CD4-positive, alpha-beta T cell treated with Interleukin-12 subunit alpha and Interleukin-12 subunit beta, for 1 hour (primary cell): Measurements from ENCODE around the gene HMCES.
"Not testable (repeated sequence)": the region's sequence is repeated elsewhere in the genome, so short reads cannot be mapped to it uniquely, and the experiment has no call there.

Experiments used
- DNase-seq: peaks from one replicate; pipeline ENCODE4 v3.0.0-alpha.2; 2020

Gene HMCES

GRCh38 chr3:129259612-129260477, 18.8 kb upstream of the HMCES start:
- no peak for DNase-seq

GRCh38 chr3:129260606-129261005, 18.1 kb upstream of the HMCES start:
- DNase-seq: no peak

- DNase-seq: no peak
Measured at GRCh38 chr3:129261894-129262293, 16.8 kb upstream of the HMCES start.

GRCh38 chr3:129263161-129263910, 15.3 kb upstream of the HMCES start:
- no peak for DNase-seq

GRCh38 chr3:129264994-129265393, 13.7 kb upstream of the HMCES start:
- not testable (repeated sequence) for DNase-seq

GRCh38 chr3:129266651-129267050, 12.0 kb upstream of the HMCES start:
- DNase-seq: no peak

GRCh38 chr3:129268396-129268795, 10.3 kb upstream of the HMCES start:
- no peak for DNase-seq

GRCh38 chr3:129271674-129272073, 7.0 kb upstream of the HMCES start:
- DNase-seq: no peak

GRCh38 chr3:129276385-129276784, 2.3 kb upstream of the HMCES start:
- DNase-seq: peak; percentile 14

GRCh38 chr3:129277829-129278271, 820 bp upstream of the HMCES start:
- DNase-seq: no peak

GRCh38 chr3:129278966-129279906, 566 bp downstream of the HMCES start:
- peak; percentile 57 for DNase-seq

GRCh38 chr3:129280183-129280582, 1.5 kb downstream of the HMCES start:
- no peak for DNase-seq

- no peak for DNase-seq
Measured at GRCh38 chr3:129281726-129282125, 3.1 kb downstream of the HMCES start.

GRCh38 chr3:129282727-129283327, 4.2 kb downstream of the HMCES start:
- peak; percentile 55 for DNase-seq

GRCh38 chr3:129286081-129286480, 7.4 kb downstream of the HMCES start:
- no peak for DNase-seq

GRCh38 chr3:129288446-129288845, 9.8 kb downstream of the HMCES start:
- DNase-seq: no peak

GRCh38 chr3:129289201-129289921, 10.7 kb downstream of the HMCES start:
- DNase-seq: no peak

- DNase-seq: no peak
Measured at GRCh38 chr3:129291236-129291886, 12.7 kb downstream of the HMCES start.

- DNase-seq: no peak
Measured at GRCh38 chr3:129295286-129295685, 16.6 kb downstream of the HMCES start.

- DNase-seq: no peak
Measured at GRCh38 chr3:129304146-129304961, 25.7 kb downstream of the HMCES start.

GRCh38 chr3:129304962-129305222, 26.2 kb downstream of the HMCES start:
- DNase-seq: no peak
